ENCODE measurements around the gene CCDC57.

- TF ChIP-seq MXI1 (conservative IDR thresholded peaks at IDR 0.05; ENCODE audit: poor library complexity, severe bottlenecking) = no peak
- TF ChIP-seq CTCF (IDR thresholded peaks at IDR 0.05; ENCODE audit: poor library complexity, severe bottlenecking) = no peak
- TF ChIP-seq EZH2 (IDR thresholded peaks at IDR 0.05; ENCODE audit: borderline replicate concordance, insufficient read depth, low read length, poor library complexity, severe bottlenecking) = no peak
- TF ChIP-seq POLR2AphosphoS5 (IDR thresholded peaks at IDR 0.05) = no peak
- TF ChIP-seq REST (IDR thresholded peaks at IDR 0.05; ENCODE audit: borderline replicate concordance) = no peak
- TF ChIP-seq EP300 (conservative IDR thresholded peaks at IDR 0.05; ENCODE audit: poor library complexity, severe bottlenecking) = no peak
Observed at GRCh38 chr17:82086941-82087906, 125.4 kb downstream of the CCDC57 start.

Data from neural cell (in vitro differentiated cells).